GM12875 (cell line): ENCODE data around the gene TWIST2.

Source experiments
- H3K4me3 ChIP-seq: one replicate; pipeline ENCODE4 v1.5.1; 2011; ENCODE audit warnings: low read depth, low read length, control low read depth
- CTCF ChIP-seq: IDR thresholded peaks from 2 replicates; pipeline ENCODE4 v1.5.1; 2011; ENCODE audit warnings: low read depth, mild to moderate bottlenecking, control low read depth, inconsistent platforms, low read length, moderate library complexity, borderline replicate concordance; ENCODE audit not compliant: insufficient read depth

The TWIST2 gene

DNA sequence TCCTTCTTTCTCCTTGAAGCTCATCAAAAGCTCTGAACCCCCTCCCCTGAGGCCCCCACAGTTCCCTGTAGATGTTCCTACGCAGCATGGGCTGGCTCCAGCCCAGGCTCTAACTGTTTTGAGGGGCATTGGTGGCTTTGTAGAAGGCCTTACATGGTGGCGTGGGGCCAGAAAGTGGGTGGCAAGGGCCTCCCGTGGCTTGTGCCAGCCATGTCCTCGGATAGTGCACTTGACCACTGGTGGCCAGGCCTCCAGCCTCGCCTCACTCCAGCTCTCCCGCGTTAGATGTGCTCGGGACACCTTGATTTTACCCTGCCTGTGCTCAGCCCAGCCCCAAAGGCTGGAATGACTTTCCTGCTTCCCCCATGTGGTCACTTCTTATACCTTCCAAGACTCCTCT, 92.9 kb downstream of the TWIST2 start:
- no peak overlapping the region for H3K4me3 ChIP-seq
- TF ChIP-seq CTCF, result no peak

DNA sequence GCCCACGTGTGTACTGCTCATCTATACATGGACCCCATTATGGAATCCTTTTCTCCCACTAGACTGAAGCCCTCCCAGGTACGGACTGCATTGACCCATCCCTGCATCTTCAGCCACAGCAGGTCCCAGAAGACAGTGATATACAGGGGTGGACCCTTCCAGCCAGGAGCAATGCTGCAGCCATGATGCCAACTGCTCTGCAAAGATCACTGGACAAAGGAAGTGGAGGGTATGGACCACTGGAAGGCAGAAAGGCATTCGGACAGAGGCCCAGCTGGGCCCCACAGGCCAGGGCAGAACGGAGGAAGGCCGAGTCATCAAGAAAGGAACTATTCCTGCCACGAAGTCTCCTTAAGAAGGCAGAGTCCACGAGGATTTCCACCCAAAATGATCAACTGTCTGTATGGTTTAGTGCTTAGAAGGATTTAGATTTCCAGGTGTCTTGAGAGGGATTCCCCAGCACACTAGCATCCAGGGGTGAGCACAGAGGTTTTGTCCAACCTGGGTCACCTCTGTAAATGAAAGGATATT, 93.4 kb downstream of the TWIST2 start:
- no peak for TF ChIP-seq CTCF
- H3K4me3 ChIP-seq, result no peak overlapping the region

GRCh38 chr2:238942080-238942725, 94.3 kb downstream of the TWIST2 start:
- H3K4me3 ChIP-seq, result no peak overlapping the region
- no peak for TF ChIP-seq CTCF

GRCh38 chr2:238942726-238943300, 94.9 kb downstream of the TWIST2 start:
- H3K4me3 ChIP-seq, result no peak overlapping the region
- TF ChIP-seq CTCF, result no peak

- TF ChIP-seq CTCF, result no peak
- H3K4me3 ChIP-seq, result no peak overlapping the region
Observed at GRCh38 chr2:238943338-238944067, 95.6 kb downstream of the TWIST2 start.

DNA sequence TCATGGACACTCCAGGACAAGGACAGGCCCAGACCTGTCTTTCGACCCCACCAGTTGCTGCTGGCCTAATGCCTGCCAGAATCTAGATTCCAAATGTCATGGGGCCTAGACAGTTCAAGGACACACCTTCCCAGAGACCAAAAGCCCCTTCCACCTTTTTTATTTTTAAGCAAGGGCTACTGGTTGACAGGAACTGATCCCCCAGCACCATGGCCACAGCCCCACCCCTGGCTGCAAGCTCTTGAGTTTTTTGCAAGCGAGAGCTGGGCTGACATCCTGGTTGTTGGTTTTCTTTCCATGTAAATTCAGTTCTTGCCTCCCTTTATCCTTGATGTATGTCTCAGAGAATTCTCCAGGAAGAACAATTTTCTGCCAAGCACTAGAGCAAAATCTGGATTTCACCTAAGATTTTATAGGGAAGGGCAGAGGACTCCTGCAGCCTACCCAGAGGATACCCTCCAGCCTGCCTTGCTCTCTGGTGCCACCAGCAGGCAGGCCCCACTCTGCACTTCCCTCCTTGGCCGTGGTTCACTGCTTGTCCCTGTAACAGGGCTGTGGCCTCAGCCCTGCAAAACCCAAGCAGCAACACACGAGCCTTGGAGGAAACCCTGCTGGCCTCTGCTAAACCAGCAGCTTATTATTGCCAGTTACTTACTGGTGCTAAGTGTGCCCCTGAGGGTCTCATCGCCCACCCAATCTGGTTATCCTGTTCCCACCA, 97.7 kb downstream of the TWIST2 start:
- no peak overlapping the region for H3K4me3 ChIP-seq
- peak; percentile 62 for TF ChIP-seq CTCF
